Measurements from ENCODE around the gene PPP2R2B.

The PPP2R2B gene

DNA sequence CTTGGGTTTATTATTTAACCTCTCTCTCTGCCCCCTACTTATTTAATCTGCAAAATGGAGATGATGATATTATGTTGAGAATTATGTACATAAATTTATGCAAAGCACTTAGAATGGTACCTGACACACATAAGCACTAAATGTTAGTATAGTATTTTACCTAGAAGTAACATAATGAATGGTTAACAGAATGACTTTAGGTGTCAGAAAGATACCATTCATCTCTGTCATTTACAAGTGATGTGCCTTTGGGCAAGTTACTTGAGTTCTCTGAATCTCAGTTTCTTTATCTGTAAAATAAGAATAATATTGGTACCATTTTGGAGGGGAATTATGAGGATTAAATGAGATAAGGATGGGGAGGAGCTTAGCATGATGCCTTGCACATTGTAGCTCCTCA lies 159.4 kb downstream of the PPP2R2B start:
- Histone ChIP-seq H4K5ac (ENCODE audit: low read length) (no peak overlapping the region), H4K8ac (ENCODE audit: low read depth, low read length) (no peak overlapping the region), H2BK15ac (replicated peaks; ENCODE audit: low read depth) (no peak overlapping the region), H3K4me3 (ENCODE audit: low read length) (no peak overlapping the region), H3K79me2 (ENCODE audit: control insufficient read depth, insufficient read depth, low read length) (no peaks in the 10 kb centered on the region), H3K9ac (ENCODE audit: low read length) (no peak overlapping the region), H3K4ac (ENCODE audit: low read depth, low read length) (no peak overlapping the region), H3K27ac (ENCODE audit: low read depth, low read length) (no peak overlapping the region), H2BK5ac (ENCODE audit: low read length) (no peak overlapping the region), H3K4me2 (ENCODE audit: low read length) (no peak overlapping the region), H3K27me3 (ENCODE audit: insufficient read depth, low read length, poor library complexity) (no peaks in the 10 kb centered on the region), H3K79me1 (ENCODE audit: low read length) (no peaks in the 10 kb centered on the region), H3K36me3 (ENCODE audit: control insufficient read depth, insufficient read depth, low read length) (no peaks in the 10 kb centered on the region), H2AK5ac (ENCODE audit: low read length) (no peak overlapping the region), H3K56ac (ENCODE audit: low read length) (no peak overlapping the region), H3K18ac (ENCODE audit: low read length) (no peak overlapping the region), H3K23ac (ENCODE audit: low read length) (no peak overlapping the region), H3K4me1 (ENCODE audit: control insufficient read depth, low read depth, low read length) (no peaks in the 10 kb centered on the region), H2BK120ac (ENCODE audit: low read depth, low read length) (no peak overlapping the region)
- DNase-seq, result no peak

DNA sequence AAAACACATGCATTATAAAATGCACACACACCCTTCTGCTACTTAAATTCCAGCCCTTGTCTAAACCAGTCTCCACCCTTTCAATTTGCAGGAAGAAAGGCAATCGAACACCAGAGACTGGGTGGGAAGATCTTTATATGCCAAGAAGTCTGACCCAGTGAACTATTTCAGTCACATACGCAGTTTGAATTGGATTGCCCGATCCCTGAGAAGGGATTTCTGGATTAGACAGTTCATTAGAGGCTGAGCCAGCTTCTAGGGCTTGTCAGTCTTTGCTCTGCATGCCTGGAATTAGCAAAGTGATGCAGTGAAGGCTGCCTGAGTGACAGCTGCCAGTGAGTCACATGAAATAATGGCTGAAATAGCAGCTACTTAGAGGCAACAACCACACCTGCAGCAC lies 159.9 kb downstream of the PPP2R2B start:
- H3K23ac ChIP-seq (ENCODE audit: low read length), result no peak overlapping the region
- H4K8ac ChIP-seq (ENCODE audit: low read depth, low read length), result no peak overlapping the region
- H3K4me1 ChIP-seq (ENCODE audit: control insufficient read depth, low read depth, low read length), result no peaks in the 10 kb centered on the region
- no peak overlapping the region for H2BK5ac ChIP-seq (ENCODE audit: low read length)
- no peak overlapping the region for H3K4me3 ChIP-seq (ENCODE audit: low read length)
- H3K79me1 ChIP-seq (ENCODE audit: low read length), result no peaks in the 10 kb centered on the region
- no peak overlapping the region for H3K27ac ChIP-seq (ENCODE audit: low read depth, low read length)
- H3K56ac ChIP-seq (ENCODE audit: low read length), result no peak overlapping the region
- H3K27me3 ChIP-seq (ENCODE audit: insufficient read depth, low read length, poor library complexity), result no peaks in the 10 kb centered on the region
- H2BK15ac ChIP-seq (replicated peaks; ENCODE audit: low read depth), result no peak overlapping the region
- H3K4me2 ChIP-seq (ENCODE audit: low read length), result no peak overlapping the region
- H3K36me3 ChIP-seq (ENCODE audit: control insufficient read depth, insufficient read depth, low read length), result no peaks in the 10 kb centered on the region
- no peak overlapping the region for H2AK5ac ChIP-seq (ENCODE audit: low read length)
- DNase-seq, result no peak
- H4K5ac ChIP-seq (ENCODE audit: low read length), result no peak overlapping the region
- H3K4ac ChIP-seq (ENCODE audit: low read depth, low read length), result no peak overlapping the region
- H3K79me2 ChIP-seq (ENCODE audit: control insufficient read depth, insufficient read depth, low read length), result no peaks in the 10 kb centered on the region
- H2BK120ac ChIP-seq (ENCODE audit: low read depth, low read length), result no peak overlapping the region
- H3K18ac ChIP-seq (ENCODE audit: low read length), result no peak overlapping the region
- H3K9ac ChIP-seq (ENCODE audit: low read length), result no peak overlapping the region
- WGBS (ENCODE audit: extremely low coverage, insufficient coverage, low lambda C conversion rate), result no CpG with 5 or more reads among the region's 3 CpGs

GRCh38 chr5:146717951-146718350 lies 160.6 kb downstream of the PPP2R2B start:
- no peak overlapping the region for H3K4me2 ChIP-seq (ENCODE audit: low read length)
- H3K23ac ChIP-seq (ENCODE audit: low read length), result no peak overlapping the region
- no peaks in the 10 kb centered on the region for H3K27me3 ChIP-seq (ENCODE audit: insufficient read depth, low read length, poor library complexity)
- no peak overlapping the region for H3K18ac ChIP-seq (ENCODE audit: low read length)
- DNase-seq, result no peak
- no peak overlapping the region for H4K5ac ChIP-seq (ENCODE audit: low read length)
- H3K4me1 ChIP-seq (ENCODE audit: control insufficient read depth, low read depth, low read length), result no peaks in the 10 kb centered on the region
- H3K36me3 ChIP-seq (ENCODE audit: control insufficient read depth, insufficient read depth, low read length), result no peaks in the 10 kb centered on the region
- H2BK120ac ChIP-seq (ENCODE audit: low read depth, low read length), result no peak overlapping the region
- no peaks in the 10 kb centered on the region for H3K79me1 ChIP-seq (ENCODE audit: low read length)
- no peak overlapping the region for H3K27ac ChIP-seq (ENCODE audit: low read depth, low read length)
- no peak overlapping the region for H2AK5ac ChIP-seq (ENCODE audit: low read length)
- no peak overlapping the region for H2BK15ac ChIP-seq (replicated peaks; ENCODE audit: low read depth)
- H3K79me2 ChIP-seq (ENCODE audit: control insufficient read depth, insufficient read depth, low read length), result no peaks in the 10 kb centered on the region
- no peak overlapping the region for H3K9ac ChIP-seq (ENCODE audit: low read length)
- no CpG with 5 or more reads among the region's 3 CpGs for WGBS (ENCODE audit: extremely low coverage, insufficient coverage, low lambda C conversion rate)
- no peak overlapping the region for H3K4me3 ChIP-seq (ENCODE audit: low read length)
- no peak overlapping the region for H2BK5ac ChIP-seq (ENCODE audit: low read length)
- H4K8ac ChIP-seq (ENCODE audit: low read depth, low read length), result no peak overlapping the region
- H3K56ac ChIP-seq (ENCODE audit: low read length), result no peak overlapping the region
- no peak overlapping the region for H3K4ac ChIP-seq (ENCODE audit: low read depth, low read length)

DNA sequence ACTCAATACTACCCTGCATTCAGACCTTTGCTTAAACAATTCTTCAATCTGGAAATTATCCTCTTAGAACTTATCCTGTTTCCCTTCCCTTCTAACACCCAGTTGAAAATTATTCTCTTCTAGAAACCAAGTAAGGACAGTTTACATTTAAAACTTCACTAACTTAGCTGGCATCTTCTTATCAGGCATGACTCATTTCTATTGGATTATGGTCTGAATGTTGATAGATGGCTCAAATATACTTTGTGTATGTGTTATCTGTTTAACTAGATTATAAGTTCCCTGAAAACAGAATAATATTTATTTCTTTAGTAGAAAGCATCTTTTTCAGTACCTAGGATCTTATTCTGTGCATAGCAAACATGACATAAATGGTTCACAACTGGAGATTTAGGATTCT lies 161.9 kb downstream of the PPP2R2B start:
- H3K27me3 ChIP-seq (ENCODE audit: insufficient read depth, low read length, poor library complexity), result no peaks in the 10 kb centered on the region
- H4K8ac ChIP-seq (ENCODE audit: low read depth, low read length), result no peak overlapping the region
- H3K4me1 ChIP-seq (ENCODE audit: control insufficient read depth, low read depth, low read length), result no peaks in the 10 kb centered on the region
- H3K23ac ChIP-seq (ENCODE audit: low read length), result no peak overlapping the region
- no peak overlapping the region for H2BK5ac ChIP-seq (ENCODE audit: low read length)
- H3K4me3 ChIP-seq (ENCODE audit: low read length), result no peak overlapping the region
- H2AK5ac ChIP-seq (ENCODE audit: low read length), result no peak overlapping the region
- H3K4ac ChIP-seq (ENCODE audit: low read depth, low read length), result no peak overlapping the region
- H3K79me2 ChIP-seq (ENCODE audit: control insufficient read depth, insufficient read depth, low read length), result no peaks in the 10 kb centered on the region
- H3K9ac ChIP-seq (ENCODE audit: low read length), result no peak overlapping the region
- no peak for DNase-seq
- H3K79me1 ChIP-seq (ENCODE audit: low read length), result no peaks in the 10 kb centered on the region
- H3K4me2 ChIP-seq (ENCODE audit: low read length), result no peak overlapping the region
- H4K5ac ChIP-seq (ENCODE audit: low read length), result no peak overlapping the region
- no peak overlapping the region for H3K18ac ChIP-seq (ENCODE audit: low read length)
- H3K36me3 ChIP-seq (ENCODE audit: control insufficient read depth, insufficient read depth, low read length), result no peaks in the 10 kb centered on the region
- H3K27ac ChIP-seq (ENCODE audit: low read depth, low read length), result no peak overlapping the region
- no peak overlapping the region for H2BK120ac ChIP-seq (ENCODE audit: low read depth, low read length)
- H2BK15ac ChIP-seq (replicated peaks; ENCODE audit: low read depth), result no peak overlapping the region
- no peak overlapping the region for H3K56ac ChIP-seq (ENCODE audit: low read length)

DNA sequence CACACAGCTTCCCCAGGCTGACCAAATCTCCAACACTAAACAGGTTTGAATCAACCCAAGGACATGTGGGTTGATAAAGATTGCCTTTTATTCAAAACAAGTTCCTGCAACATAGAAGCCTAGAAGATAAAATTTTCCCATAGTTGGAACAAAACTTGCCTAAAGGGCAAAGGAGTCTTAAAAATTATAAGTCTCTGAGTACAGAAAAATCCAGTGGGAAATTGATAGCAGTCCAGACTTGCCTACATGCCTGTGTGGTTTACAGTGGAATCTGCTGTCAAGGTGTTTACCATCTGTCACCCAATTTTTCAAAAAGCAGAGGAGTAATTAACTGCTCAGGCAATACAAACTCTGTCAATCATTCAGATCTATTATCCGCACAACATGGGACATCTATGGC lies 168.2 kb downstream of the PPP2R2B start:
- H3K18ac ChIP-seq (ENCODE audit: low read length), result no peak overlapping the region
- no peak overlapping the region for H3K4me3 ChIP-seq (ENCODE audit: low read length)
- WGBS (ENCODE audit: extremely low coverage, insufficient coverage, low lambda C conversion rate), result no CpG with 5 or more reads among the region's 1 CpG
- H2BK15ac ChIP-seq (replicated peaks; ENCODE audit: low read depth), result no peak overlapping the region
- H3K4me2 ChIP-seq (ENCODE audit: low read length), result no peak overlapping the region
- H3K36me3 ChIP-seq (ENCODE audit: control insufficient read depth, insufficient read depth, low read length), result no peaks in the 10 kb centered on the region
- H2BK120ac ChIP-seq (ENCODE audit: low read depth, low read length), result no peak overlapping the region
- H3K79me2 ChIP-seq (ENCODE audit: control insufficient read depth, insufficient read depth, low read length), result no peaks in the 10 kb centered on the region
- no peak for DNase-seq
- no peaks in the 10 kb centered on the region for H3K4me1 ChIP-seq (ENCODE audit: control insufficient read depth, low read depth, low read length)
- H3K56ac ChIP-seq (ENCODE audit: low read length), result no peak overlapping the region
- H3K27me3 ChIP-seq (ENCODE audit: insufficient read depth, low read length, poor library complexity), result no peaks in the 10 kb centered on the region
- H3K4ac ChIP-seq (ENCODE audit: low read depth, low read length), result no peak overlapping the region
- no peak overlapping the region for H3K27ac ChIP-seq (ENCODE audit: low read depth, low read length)
- H4K8ac ChIP-seq (ENCODE audit: low read depth, low read length), result no peak overlapping the region
- no peak overlapping the region for H2AK5ac ChIP-seq (ENCODE audit: low read length)
- no peak overlapping the region for H3K9ac ChIP-seq (ENCODE audit: low read length)
- H3K79me1 ChIP-seq (ENCODE audit: low read length), result no peaks in the 10 kb centered on the region
- no peak overlapping the region for H3K23ac ChIP-seq (ENCODE audit: low read length)
- no peak overlapping the region for H2BK5ac ChIP-seq (ENCODE audit: low read length)
- H4K5ac ChIP-seq (ENCODE audit: low read length), result no peak overlapping the region

- Histone ChIP-seq H3K27ac (ENCODE audit: low read depth, low read length) (no peak overlapping the region), H2BK120ac (ENCODE audit: low read depth, low read length) (no peak overlapping the region), H3K18ac (ENCODE audit: low read length) (no peak overlapping the region), H3K4ac (ENCODE audit: low read depth, low read length) (no peak overlapping the region), H3K23ac (ENCODE audit: low read length) (no peak overlapping the region), H2BK15ac (replicated peaks; ENCODE audit: low read depth) (no peak overlapping the region), H4K8ac (ENCODE audit: low read depth, low read length) (no peak overlapping the region), H2AK5ac (ENCODE audit: low read length) (no peak overlapping the region), H4K5ac (ENCODE audit: low read length) (no peak overlapping the region), H3K56ac (ENCODE audit: low read length) (no peak overlapping the region), H3K4me1 (ENCODE audit: control insufficient read depth, low read depth, low read length) (no peaks in the 10 kb centered on the region), H3K27me3 (ENCODE audit: insufficient read depth, low read length, poor library complexity) (no peaks in the 10 kb centered on the region), H3K36me3 (ENCODE audit: control insufficient read depth, insufficient read depth, low read length) (no peaks in the 10 kb centered on the region), H3K4me2 (ENCODE audit: low read length) (no peak overlapping the region), H3K9ac (ENCODE audit: low read length) (no peak overlapping the region), H2BK5ac (ENCODE audit: low read length) (no peak overlapping the region), H3K79me1 (ENCODE audit: low read length) (no peaks in the 10 kb centered on the region), H3K79me2 (ENCODE audit: control insufficient read depth, insufficient read depth, low read length) (no peaks in the 10 kb centered on the region), H3K4me3 (ENCODE audit: low read length) (no peak overlapping the region)
- WGBS (ENCODE audit: extremely low coverage, insufficient coverage, low lambda C conversion rate), result no CpG with 5 or more reads among the region's 6 CpGs
- DNase-seq, result no peak
Measured at GRCh38 chr5:146707316-146707715, 171.2 kb downstream of the PPP2R2B start.

All from mesendoderm (in vitro differentiated cells).